8988T (cell line): ENCODE measurements around the gene TRERF1.

Source experiments
- DNase-seq: peaks from one replicate; pipeline ENCODE4 v3.0.0; 2011

TRERF1 gene

DNA sequence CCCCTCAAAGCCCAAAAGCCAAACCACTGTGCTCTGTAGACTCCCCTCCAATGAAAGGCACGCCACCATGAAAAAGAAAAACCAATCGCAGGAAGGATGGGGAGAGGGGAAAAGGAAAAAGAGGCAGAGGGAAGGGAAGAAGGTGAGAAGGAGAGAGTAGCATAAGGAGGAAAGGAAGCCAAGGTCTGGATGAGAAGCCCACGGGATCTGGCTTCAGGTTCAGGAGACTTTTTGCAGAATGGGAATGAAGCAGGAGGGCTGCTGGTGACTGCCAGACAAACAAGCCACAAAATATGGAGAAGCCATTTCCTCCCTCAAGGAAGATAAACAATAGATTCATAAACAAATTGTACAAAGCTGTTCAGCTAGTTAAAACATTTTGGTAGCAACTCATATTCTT lies 155.1 kb downstream of the TRERF1 start:
- DNase-seq = no peak

DNA sequence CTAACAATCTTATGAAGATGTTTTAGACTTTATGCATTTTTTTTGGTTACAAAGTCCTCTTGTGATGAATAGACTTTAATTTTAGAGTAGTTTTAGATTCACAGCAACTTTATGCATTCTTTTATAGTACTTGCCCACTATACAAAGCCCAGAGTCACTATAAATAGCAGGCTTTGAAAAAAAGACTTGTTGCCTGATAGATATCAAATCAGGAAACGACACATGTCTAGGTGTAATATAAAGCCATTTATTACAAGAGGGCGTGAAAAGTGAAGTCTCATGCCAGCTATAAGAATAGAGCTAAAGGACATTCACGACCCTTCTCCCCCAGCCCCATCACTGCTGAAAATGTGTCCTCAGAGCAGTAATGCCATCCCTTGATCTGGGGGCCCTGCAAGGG lies 156.0 kb downstream of the TRERF1 start:
- DNase-seq = no peak

DNA sequence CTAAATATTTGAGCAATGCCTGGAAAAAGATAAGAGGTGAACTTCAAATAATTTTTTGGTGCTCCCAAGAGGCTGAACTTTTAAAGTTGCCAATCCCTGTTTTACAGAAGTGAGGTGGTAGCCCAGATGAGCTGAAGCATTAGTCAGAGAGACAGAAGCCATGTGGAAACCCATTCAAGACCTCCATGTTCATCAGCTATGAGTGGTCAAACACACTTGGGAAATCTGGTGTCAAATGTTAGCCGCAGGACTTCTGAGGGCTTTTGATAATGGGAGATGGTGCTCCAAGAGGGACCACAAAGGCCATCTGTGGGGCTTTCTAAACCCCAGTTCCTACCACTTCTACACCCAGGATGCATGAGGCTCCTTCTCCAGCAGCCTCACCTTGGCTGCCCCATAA lies 156.5 kb downstream of the TRERF1 start:
- no peak for DNase-seq

DNA sequence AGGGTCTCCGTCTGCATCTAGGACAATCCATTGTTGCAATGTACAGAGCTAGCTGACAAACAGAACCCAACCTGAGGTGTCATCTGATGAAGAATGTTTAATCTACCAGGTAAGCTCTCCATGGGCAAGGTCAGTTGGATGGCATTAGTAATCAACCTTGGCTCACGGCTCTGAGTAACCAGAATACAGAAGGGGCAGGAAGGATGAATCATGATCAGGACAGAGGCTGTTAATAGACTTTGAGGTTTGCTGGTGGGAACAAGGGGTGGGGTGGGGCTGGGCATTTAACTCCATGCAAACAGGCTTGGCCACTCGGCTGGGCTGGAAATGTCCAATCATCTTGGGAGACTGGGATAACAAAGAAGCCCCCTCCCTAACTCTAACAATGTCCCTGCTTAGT lies 157.0 kb downstream of the TRERF1 start:
- DNase-seq = no peak

DNA sequence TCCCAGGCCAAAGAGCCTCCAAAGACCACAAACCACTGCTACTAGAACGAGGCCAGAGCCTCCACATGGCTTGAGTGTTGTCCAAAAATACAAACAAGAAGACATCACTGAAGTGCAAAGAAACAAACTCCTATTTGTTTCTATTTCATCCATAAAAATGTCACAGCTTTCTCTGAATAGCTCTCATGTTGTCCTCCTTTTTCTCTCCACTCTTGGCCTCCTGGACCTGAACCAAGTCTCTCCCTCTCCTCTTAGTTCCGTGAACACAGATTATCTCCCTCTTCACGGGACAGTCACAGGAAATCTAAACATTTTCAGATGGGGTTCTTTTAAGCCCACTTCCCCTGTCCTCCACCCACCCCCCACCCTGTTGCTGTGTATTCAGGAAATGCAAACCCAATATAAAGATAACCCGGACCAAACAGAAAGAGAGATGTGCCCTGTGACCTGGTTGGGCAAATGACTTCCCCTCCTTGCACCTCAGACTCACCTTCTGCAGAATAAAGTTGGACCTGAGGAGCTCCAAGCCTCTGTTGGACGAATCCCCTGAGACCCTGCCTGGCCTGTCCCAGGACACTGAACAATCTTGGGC lies 158.2 kb downstream of the TRERF1 start:
- DNase-seq = no peak

DNA sequence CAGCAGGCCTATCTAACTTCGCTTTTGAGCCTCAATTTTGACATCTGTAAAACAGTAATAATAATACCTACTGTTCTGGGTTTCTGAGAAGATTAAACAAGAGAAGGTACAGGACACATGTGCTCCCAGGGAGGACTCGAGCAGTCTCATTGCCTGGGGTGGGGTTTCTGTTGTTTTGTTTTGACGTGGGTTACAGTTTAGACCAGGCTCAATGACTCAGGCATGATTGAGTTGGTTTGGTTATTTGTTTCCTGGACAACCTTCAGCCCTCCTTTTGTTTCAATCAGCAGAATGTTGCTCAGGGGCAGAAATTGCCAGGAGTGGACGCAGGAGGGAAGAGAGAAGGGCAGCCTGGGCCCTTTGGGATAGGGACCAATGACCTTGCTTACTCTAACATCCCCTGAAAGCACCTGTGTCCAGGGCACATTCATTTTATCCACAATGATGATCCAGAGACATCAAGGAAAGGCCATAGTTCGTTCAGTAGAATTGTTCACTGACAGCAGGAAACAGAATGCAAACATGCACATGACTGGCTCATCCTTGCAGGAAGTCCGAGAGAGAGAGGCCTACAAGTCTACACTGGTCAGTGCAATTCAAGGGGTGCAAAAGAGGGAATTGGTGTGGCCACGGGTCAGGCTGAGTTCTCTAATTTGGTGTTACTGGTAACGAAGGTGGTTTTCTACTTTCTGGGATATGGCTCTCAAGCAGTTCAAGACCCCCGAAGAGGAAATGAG lies 159.6 kb downstream of the TRERF1 start:
- DNase-seq = no peak

DNA sequence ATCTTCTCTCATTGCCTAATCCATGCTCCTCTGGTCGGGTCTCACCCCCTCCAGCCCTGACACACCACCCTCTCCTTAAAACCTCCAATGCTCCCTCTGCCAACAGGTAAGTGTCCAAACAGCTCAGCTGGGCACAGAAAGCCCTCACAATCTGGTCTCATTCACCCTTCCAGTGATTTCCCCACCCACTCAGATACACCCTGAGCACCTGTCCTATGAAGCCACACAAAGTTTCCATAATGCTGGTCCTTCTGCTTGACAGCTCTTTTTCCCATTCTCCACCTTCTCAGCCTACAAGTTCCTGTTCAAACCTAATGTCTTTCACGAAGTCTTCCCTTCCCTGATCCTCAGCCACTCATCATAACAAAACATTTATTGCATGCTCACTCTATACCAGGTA lies 164.0 kb downstream of the TRERF1 start:
- DNase-seq = no peak

DNA sequence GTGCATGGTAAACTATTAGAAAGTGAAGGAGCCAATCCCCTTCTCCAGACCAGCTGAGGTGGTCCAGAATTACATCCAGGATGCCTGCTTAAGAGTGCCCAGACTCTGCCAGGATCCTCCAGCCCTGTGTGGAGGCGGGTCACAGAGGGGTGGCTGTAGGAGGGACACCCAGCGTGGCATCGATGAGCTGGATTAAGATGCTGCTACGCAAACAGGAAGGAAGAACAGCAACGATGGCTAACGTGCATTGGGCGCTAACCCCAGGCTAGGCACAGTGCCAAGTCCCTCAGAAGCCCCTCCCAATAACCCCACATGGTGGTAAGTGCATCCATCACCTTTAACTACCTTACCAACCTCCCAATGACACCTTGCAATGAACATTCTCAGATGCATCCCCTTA lies 170.2 kb downstream of the TRERF1 start:
- DNase-seq = no peak

DNA sequence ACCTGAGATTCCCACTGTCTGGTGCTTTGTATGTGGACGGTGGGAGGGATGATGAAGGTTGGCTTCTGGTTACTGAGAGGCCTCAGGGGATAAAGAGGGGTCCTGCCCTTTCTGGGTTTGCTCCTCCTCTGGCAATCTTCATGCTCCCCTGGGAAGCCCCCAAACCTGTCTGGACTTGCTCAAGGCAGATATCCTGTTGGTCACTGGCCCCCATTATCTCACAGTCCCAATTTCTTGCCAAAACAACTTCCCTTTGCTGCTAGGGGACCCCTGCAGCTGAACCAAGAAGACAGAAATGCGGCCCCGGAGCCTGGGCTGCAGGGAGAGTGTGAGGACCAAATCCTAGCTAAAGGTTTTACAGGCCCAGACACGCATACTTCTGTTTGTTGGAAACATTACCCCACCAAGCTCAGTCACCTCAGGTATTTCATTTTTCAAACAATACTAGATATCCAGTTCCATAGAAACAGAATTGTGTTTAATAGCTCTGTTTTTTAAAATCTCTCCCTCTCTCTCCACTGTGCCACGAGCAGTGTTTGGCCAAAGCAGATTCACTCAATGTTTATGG lies 170.7 kb downstream of the TRERF1 start:
- no peak for DNase-seq

DNA sequence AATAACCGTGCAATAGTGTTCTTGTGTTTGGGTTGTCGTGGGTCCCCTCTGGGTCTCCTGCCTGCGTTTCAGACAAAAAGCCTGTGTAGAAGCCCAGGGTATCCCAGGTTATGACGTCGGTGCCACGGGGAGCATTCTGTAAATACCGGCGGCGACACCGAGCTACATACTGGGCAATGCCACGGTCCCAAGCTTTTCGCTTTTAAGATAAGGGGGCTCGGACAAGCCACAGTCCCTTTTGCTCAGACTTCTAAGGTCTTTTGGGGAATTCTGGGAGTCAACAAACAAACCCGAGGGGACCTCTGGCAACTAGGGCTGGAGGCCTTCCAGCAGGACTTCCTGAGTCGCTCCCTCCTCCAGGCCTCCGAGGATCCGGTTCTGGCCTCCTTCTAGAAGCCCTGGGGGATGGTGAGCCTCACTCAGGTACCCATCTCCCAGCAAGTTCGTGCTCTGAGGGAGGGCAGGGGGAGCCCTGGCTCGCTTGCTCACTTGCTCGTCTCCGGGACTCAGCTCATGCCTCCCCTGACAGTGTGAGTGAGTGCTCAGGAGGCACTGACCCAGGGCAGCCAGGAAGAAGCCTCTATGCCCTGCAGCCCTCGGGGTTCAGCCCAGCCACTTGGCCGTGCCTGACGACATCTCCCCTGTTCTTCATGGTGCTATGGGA lies 171.6 kb downstream of the TRERF1 start:
- no peak for DNase-seq

DNA sequence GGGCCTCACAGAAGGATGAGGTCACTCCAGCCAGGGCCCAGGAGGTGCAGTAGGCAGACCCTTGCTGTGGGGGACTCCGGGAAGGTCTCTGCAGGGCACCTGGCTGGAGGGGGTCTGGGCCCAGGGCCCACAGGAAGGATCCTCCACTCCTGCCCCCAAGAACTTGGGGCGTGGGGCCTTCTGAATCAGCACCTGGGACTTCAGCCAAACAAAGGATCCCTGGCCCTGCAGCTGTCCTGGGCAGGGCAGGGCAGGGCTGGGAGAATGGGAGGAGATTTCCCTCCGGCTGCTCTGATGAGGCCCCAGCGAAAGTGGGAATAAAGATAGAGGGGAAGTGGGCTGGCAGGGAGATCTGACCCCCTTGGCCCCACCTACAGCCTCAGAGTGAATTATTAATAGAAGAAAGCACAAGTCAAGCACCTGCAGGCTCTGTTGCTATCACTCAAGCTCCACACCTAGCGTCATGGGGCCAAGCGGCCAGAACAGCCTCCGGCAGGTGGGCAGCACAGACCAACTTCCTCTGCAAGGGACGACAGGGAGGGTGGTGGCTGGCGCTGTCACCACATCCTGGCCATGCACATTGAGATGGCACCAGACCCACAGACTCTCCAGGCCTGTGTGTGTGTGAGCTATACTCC lies 172.5 kb downstream of the TRERF1 start:
- no peak for DNase-seq

DNA sequence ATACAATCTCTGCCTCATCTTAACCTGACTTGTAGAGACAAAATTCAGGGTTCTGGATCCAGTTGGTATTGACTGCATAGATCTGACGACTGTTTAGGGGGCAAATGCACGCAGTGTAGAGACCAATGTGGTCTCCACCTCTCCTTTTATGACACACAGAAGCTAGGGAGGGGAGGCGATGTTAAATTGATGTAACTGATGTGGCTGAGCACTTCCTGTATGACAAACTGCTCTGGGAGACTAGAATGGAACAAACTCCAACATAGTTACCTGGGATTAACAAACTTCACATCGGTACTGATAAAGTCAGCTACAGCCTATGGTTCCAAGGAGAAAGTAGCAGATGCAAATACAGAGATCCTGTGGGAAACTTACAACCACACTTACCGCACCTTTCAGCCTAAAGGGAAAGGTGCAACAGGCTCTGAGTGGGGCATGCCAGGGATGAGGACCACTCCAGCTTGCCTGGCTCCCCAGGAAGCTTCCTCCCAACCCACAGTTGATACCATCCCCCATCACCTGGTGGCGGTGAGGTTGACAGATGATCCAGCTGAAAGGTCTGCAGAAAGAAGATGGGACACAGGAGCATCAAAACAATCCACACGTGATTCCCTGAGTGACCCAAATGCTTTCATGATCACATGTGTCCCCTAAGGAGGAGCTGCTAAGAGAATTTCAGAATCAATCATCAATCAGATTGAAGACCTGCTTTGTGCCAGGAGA lies 173.4 kb downstream of the TRERF1 start:
- DNase-seq = no peak

DNA sequence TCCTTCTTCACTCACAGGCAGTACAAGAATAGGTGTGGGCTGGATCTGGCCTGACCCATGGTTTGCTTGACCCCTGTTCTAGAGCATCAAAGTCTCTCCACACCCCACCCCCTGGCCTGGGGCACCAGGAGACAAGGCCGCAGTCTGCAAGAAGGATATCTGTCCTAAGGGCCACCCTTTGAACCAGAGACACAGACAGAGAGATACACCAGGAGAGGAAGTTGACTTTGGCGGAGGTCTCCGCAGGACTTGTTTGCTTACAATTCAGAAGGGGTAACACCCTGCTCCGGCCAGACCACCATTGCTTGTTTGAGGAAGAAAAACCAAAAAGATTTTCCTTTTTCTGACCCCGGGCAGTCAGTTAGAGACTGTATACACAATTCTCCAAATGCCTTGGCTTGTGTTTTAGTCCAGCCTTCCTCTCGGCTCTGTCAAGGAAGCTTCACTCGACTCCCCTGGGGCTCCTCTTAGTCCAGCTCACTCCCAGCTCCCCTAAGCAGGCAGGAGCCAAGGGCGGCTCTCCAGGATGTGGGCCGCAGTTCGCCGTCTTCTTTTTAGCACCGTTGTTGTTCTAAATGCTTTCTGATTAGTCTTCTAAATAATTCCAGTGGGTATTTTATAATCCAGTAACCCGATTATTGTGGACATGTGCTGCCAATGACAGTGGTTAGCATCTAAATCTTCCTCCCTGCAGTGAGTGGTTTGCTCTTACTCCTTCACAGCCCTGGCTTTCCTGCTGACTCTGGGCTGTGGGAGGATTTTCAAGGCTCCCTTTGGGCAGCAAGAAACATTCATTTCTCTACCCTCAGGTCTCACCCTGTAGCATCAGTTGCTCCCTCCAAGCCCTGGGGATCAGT lies 175.5 kb downstream of the TRERF1 start:
- DNase-seq = no peak

DNA sequence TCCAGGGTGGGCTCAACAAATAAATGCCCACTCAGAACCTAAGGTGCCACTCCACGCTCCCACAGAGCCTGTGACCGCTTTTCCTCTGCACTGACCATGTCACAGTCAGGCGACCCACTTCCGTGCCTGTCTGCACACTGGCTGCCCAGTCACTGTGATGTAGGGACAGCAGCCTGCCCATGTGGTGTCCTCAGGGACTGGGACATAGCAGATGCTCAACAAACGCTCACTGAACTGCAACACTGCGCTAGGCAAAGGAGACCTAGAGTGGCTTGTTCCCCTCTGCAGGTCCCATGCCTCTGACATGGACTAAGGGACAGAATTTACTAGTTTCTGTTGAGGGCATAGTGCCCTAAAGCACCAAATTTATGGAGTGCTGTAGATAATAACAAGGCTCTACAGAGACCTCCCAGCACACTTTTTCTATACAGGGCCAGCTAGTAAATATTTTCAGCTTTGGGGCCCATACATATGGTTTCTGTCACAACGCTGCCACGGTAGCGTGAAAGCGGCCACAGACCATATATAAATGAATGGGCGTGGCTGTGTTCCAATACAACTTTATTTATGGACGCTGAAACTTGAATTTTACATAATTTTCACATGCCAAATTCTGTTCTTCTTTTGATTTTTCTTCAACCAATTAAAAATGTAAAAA lies 176.2 kb downstream of the TRERF1 start:
- DNase-seq = no peak

DNA sequence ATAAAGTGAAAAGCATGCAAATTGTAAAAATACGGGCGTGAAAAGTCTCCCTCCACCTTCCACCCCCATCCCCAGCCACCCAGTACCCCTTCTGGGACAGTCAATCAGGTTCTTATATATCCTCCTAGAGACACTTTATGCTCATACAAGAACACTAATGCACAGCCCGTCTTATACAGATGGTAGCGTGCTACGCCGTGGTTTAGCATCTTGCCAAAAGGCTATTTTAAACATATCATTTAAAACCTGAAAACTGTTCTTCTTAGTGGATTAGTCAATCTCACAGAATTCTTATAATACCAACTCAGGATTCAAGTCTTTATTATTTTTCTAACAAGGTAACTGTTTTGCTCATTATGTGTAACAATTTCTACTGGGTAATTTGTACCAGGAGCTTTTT lies 176.8 kb downstream of the TRERF1 start:
- no peak for DNase-seq

DNA sequence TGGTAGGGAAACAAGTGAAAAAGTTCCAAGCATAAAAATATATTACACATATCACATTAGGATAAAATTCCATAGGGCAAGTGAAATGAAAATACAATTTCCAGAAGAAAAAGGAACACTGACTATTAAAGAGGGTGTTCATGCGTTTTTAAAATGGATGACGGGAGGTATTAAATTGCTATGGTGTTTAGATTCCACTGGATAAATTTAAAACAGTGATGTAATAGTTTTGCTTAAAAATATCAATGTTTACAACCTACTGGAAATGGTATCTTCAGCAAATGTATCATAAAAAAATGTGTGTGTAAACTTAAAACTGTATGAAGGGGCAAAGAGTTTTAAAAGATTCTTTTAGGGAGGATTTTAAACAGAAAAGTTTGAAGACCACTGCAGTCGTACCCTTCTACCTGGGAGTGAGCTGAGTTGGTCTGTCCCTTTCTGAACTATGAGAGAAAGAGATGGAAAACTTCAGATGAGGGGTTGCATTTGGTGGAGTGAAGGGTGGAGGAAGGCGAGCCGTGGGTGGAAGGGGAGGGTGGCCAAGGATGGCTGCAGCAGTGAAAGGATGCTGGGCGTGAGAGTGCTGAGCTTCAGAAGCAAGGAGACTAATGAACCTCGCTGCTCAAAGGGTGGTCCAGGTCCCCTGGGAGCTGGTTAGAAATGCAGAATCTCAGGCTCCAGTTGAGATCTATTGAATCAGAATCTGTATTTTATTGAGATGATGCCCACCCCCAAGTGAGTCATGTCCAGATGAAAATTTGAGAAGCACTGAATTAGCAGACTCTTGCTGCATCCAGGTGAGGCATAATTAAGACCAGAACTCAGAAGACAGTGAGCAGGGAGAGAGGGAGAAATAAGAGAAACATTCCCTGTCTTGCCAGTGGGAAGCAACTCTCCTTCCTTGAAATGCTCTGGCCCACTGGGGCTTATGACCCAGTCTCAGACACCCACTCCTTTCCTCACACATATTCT lies 179.6 kb downstream of the TRERF1 start:
- no peak for DNase-seq

DNA sequence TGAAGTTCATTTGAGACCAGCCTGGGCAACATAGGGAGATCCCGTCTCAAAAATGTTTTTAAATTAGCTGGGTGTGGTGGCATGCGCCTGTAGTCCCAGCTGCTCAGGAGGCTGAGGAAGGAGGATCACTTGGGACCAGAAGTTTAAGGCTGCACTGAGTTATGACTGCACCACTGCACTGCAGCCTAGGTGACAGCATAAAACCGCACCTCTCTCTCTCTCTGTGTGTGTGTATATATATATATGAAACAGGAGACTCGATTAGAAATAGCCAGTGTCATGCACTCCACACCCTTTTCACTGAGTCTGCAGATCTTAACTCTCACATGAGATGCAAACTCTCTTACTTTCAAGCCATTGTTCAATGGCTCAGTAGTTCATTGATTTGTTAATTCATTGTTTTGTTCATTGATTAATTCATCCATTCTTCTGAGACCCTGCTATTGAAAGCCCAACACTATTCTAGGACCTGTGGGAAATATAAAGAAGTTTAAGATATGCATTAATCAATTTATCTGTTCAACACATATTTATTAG lies 181.7 kb downstream of the TRERF1 start:
- DNase-seq = no peak

DNA sequence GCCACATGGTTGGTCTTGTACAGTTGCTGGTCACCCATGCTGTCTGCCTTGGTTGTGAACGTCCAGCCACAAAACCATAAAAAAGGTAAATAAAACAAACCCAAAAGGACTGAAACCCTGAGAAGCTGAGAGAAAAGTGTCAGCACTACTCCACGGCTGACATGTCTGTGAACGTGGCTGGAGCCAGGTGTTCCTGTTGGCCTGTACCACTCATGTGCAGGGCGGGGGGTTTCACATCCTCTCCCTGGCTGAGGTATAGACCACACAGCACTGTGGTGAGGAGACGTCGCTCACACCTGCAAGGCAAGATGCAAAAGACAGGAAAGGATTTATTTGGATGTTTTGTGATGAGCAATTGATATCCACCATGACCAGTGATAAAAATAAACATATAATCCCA lies 182.2 kb downstream of the TRERF1 start:
- DNase-seq = no peak

DNA sequence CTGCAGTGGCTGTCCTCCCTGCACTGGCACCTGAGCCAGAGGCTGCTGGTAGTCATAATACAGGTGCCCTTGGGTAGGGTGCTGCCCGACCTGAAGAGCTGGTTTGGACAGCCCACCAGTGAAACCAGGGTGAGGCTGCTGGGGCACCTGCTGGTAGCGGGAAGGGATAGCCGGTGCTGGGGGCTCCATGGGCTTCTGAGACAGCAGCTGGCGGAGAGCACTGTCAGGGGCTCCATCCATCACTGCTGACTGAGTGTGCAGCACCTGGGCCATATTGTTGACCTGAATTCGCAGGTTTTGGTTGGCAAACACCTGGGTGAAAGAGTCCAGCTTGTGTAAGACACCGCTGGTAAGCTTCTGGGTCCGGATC lies 182.9 kb downstream of the TRERF1 start:
- no peak for DNase-seq
